Gastrocnemius medialis (tissue), 4 donors: ENCODE measurements around the gene OR6J1. TPM values are rescaled to one million over a fixed set of nuclear protein-coding genes. Genes with fewer than 3 reads are reported as not detected.

ENCODE experiments used
- ATAC-seq, 2 donors: fragments of 150-250 bp; one replicate each; pipeline ENCODE4 v1.9.1; 2016
- DNase-seq, 2 donors: peaks; one replicate each; pipeline ENCODE4 v3.0.0-alpha.2; 2019
- H3K27ac ChIP-seq, 4 donors: fragments of 200-600 bp; sonication (generic); 1 replicate in 1 of 4; 2 replicates in 3 of 4; pipeline ENCODE4 v1.5.1; 2016 to 2018; ENCODE audit warnings: mild to moderate bottlenecking in 2 of 4, moderate library complexity in 1 of 4
- H3K27me3 ChIP-seq, 3 donors: fragments of 200-600 bp; sonication (generic) in 2 of 3; 1 replicate in 1 of 3; 2 replicates in 2 of 3; pipeline versions ENCODE4 v1.5.1 to v1.6.0; 2016 to 2019; ENCODE audit warnings: mild to moderate bottlenecking in 1 of 3, moderate library complexity in 1 of 3
- H3K36me3 ChIP-seq, 2 donors: fragments of 200-600 bp; sonication (generic) in 1 of 2; one replicate each; pipeline ENCODE4 v1.5.1; 2017 to 2018
- H3K4me1 ChIP-seq, 2 donors: fragments of 200-600 bp; sonication (generic) in 1 of 2; one replicate each; pipeline ENCODE4 v1.5.1; 2016 to 2017; ENCODE audit warnings: mild to moderate bottlenecking in 2 of 2
- H3K4me3 ChIP-seq, 4 donors: fragments of 200-600 bp; sonication (generic) in 3 of 4; 1 replicate in 1 of 4; 2 replicates in 3 of 4; pipeline ENCODE4 v1.5.1; 2016 to 2019; ENCODE audit warnings: mild to moderate bottlenecking in 2 of 4
- H3K9me3 ChIP-seq, 3 donors: fragments of 200-600 bp; sonication (generic) in 2 of 3; 1 replicate in 1 of 3; 2 replicates in 2 of 3; pipeline ENCODE4 v1.5.1; 2016 to 2019
- POLR2A ChIP-seq, 2 donors: fragments of 450-650 bp; IDR thresholded peaks; one replicate each; pipeline ENCODE4 v1.6.1; 2017; ENCODE audit warnings: antibody characterized with exemption in 2 of 2, mild to moderate bottlenecking in 2 of 2, moderate library complexity in 2 of 2
- in situ Hi-C, 4 donors: fragments of 200-750 bp; cut with MboI; loops; one replicate each; pipeline versions ENCODE4 v1.15.0 to v1.8.0; 2017; ENCODE audit warnings: low sequenced_read_pairs in 4 of 4
- intact Hi-C: fragments of 100-400 bp; cut with DNase I; formaldehyde crosslinking; loops from one replicate; pipeline ENCODE4 v1.15.1; 2023; ENCODE audit warnings: low total_unique reads
- total RNA-seq, 4 donors: library from RNA; depleted of rRNA; stranded (reverse); fragments of >200 nt; gene quantifications; one replicate each; pipeline versions ENCODE4 v1.1.0 to v1.2.3, GENCODE V29; 2016
- TF ChIP-seq, protein P1 (sequence below), 5 experiments: fragments of 450-650 bp in 3 of 5; fragments of 200-600 bp in 2 of 5; sonication (generic) in 2 of 5; IDR thresholded peaks in 4 of 5; conservative IDR thresholded peaks in 1 of 5; 1 replicate in 4 of 5; 2 replicates in 1 of 5; pipeline ENCODE4 v1.5.1; 2016 to 2019; ENCODE audit warnings: antibody characterized with exemption in 5 of 5, mild to moderate bottlenecking in 3 of 5, moderate library complexity in 3 of 5

The OR6J1 gene
- total RNA-seq, 4 donors from 2014 or later: not detected

DNA sequence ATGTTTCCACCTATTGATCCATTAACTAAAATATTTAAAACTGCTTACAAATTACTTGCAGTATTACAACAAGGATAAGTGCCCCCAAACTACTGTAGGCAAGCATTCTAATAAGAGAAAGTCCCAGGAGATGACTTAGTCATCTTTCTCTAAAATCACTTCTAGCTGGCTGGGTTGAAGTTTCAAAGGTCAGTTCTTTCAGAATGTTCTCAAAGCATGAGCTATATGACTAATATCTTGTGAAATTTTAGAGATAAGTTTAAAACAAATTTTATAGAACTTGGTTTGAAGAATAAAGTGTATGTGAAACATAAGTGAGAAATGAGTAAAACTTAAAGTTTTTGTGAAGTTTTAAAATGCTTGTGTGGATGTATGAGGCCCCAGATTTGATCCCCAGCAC lies 24.3 kb upstream of the OR6J1 start:
- Histone ChIP-seq H3K27ac (no peak overlapping the region), H3K27me3 (no peaks in the 10 kb centered on the region), H3K36me3 (no peaks in the 10 kb centered on the region), H3K9me3 (no peaks in the 10 kb centered on the region), H3K4me1 (no peaks in the 10 kb centered on the region), H3K4me3 (no peak overlapping the region)
- no peak for DNase-seq
- intact Hi-C loops: no loop called here
- TF ChIP-seq, protein P1, sequence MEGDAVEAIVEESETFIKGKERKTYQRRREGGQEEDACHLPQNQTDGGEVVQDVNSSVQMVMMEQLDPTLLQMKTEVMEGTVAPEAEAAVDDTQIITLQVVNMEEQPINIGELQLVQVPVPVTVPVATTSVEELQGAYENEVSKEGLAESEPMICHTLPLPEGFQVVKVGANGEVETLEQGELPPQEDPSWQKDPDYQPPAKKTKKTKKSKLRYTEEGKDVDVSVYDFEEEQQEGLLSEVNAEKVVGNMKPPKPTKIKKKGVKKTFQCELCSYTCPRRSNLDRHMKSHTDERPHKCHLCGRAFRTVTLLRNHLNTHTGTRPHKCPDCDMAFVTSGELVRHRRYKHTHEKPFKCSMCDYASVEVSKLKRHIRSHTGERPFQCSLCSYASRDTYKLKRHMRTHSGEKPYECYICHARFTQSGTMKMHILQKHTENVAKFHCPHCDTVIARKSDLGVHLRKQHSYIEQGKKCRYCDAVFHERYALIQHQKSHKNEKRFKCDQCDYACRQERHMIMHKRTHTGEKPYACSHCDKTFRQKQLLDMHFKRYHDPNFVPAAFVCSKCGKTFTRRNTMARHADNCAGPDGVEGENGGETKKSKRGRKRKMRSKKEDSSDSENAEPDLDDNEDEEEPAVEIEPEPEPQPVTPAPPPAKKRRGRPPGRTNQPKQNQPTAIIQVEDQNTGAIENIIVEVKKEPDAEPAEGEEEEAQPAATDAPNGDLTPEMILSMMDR (IDR thresholded peaks at IDR 0.05 in 4 of 5, conservative IDR thresholded peaks at IDR 0.05 in 1 of 5): no peak
- no peak for TF ChIP-seq POLR2A (IDR thresholded peaks at IDR 0.05)
- ATAC-seq: no peak
- in situ Hi-C loops: no loop called here

- H3K27ac ChIP-seq: no peak overlapping the region
- no peaks in the 10 kb centered on the region for H3K9me3 ChIP-seq
- ATAC-seq (no peak), DNase-seq (no peak)
- intact Hi-C loops (no loop called here), in situ Hi-C loops (no loop called here)
- H3K4me1 ChIP-seq: no peaks in the 10 kb centered on the region
- no peak for TF ChIP-seq POLR2A (IDR thresholded peaks at IDR 0.05)
- TF ChIP-seq, protein P1 (IDR thresholded peaks at IDR 0.05 in 4 of 5, conservative IDR thresholded peaks at IDR 0.05 in 1 of 5): no peak
- no peaks in the 10 kb centered on the region for H3K36me3 ChIP-seq
- no peaks in the 10 kb centered on the region for H3K27me3 ChIP-seq
- no peak overlapping the region for H3K4me3 ChIP-seq
These were observed 23.7 kb upstream of the OR6J1 start for GRCh38 chr14:22667881-22668280.

DNA sequence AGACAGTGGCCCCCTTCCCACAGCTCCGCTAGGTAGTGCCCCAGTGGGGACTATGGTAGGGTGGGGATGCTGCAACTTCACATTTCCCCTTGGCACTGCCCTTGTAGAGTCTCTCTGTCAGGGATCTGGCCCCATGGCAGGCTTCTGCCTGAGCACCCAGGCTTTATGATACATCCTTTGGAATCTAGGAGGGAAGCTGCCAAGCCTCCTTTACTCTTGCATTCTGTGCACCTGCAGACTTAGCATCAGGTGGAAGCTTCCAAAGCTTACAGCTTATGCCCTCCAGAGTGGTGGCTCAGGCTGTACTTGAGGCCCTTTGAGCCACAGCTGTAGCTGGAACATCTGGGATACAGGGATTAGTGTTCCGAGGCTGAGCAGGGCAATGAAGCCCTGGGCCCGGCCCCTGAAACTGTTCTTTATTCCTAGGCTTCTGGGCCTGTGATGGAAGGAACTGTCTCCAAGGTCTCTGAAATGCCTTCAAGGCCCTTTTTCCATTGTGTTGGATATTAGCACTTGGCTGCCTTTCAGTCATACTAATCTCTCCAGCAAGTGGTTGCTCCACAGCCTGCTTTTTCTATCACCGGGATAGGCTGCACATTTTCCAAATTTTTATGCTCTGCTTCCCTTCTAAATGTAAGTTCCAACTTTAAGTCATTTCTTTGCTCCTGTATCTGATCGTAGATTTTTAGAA lies 22.2 kb upstream of the OR6J1 start:
- H3K4me1 ChIP-seq: no peaks in the 10 kb centered on the region
- ATAC-seq (no peak), DNase-seq (no peak)
- in situ Hi-C loops (no loop called here), intact Hi-C loops (no loop called here)
- no peak overlapping the region for H3K27ac ChIP-seq
- no peak overlapping the region for H3K4me3 ChIP-seq
- H3K9me3 ChIP-seq: no peaks in the 10 kb centered on the region
- H3K27me3 ChIP-seq: no peaks in the 10 kb centered on the region
- no peaks in the 10 kb centered on the region for H3K36me3 ChIP-seq
- TF ChIP-seq, protein P1 (IDR thresholded peaks at IDR 0.05 in 4 of 5, conservative IDR thresholded peaks at IDR 0.05 in 1 of 5): no peak

GRCh38 chr14:22664261-22664660 lies 20.1 kb upstream of the OR6J1 start:
- Histone ChIP-seq H3K4me3 (no peak overlapping the region), H3K27ac (no peak overlapping the region), H3K36me3 (no peaks in the 10 kb centered on the region), H3K4me1 (no peaks in the 10 kb centered on the region), H3K9me3 (no peaks in the 10 kb centered on the region), H3K27me3 (no peaks in the 10 kb centered on the region)
- no peak for DNase-seq
- TF ChIP-seq, protein P1 (IDR thresholded peaks at IDR 0.05 in 4 of 5, conservative IDR thresholded peaks at IDR 0.05 in 1 of 5): no peak
- TF ChIP-seq POLR2A (IDR thresholded peaks at IDR 0.05): no peak
- intact Hi-C loops (no loop called here), in situ Hi-C loops (no loop called here)
- no peak for ATAC-seq

GRCh38 chr14:22660654-22661053 lies 16.5 kb upstream of the OR6J1 start:
- no peaks in the 10 kb centered on the region for H3K36me3 ChIP-seq
- in situ Hi-C loops (no loop called here), intact Hi-C loops (no loop called here)
- H3K4me3 ChIP-seq: no peak overlapping the region
- TF ChIP-seq, protein P1 (IDR thresholded peaks at IDR 0.05 in 4 of 5, conservative IDR thresholded peaks at IDR 0.05 in 1 of 5): no peak
- TF ChIP-seq POLR2A (IDR thresholded peaks at IDR 0.05): no peak
- no peak overlapping the region for H3K27ac ChIP-seq
- H3K4me1 ChIP-seq: no peaks in the 10 kb centered on the region
- ATAC-seq: no peak
- H3K9me3 ChIP-seq: no peaks in the 10 kb centered on the region
- DNase-seq: no peak
- no peaks in the 10 kb centered on the region for H3K27me3 ChIP-seq
